PC-3 (cell line): ENCODE results near the gene WRNIP1. TPM values are rescaled to one million over a fixed set of nuclear protein-coding genes. Genes with fewer than 3 reads are reported as not detected.

Experiments used
- ATAC-seq: fragments of 200-7000 bp; cut with Tn5 transposase; 2 replicates; pipeline ENCODE4 v1.9.1; 2020; ENCODE audit warnings: mild to moderate bottlenecking, moderate library complexity
- BruUV-seq: library from RNA; stranded (reverse); fragments of 400-500 nt; replicated peaks from 2 replicates; lab custom pipeline; 2021; lab: Mats Ljungman, UMichigan
- CTCF ChIA-PET: fragments of 300-600 bp; sonication (Branson Sonifier 250); formaldehyde crosslinking; loops from one replicate; lab custom pipeline; 2022; ENCODE audit warnings: antibody characterized with exemption; lab: Charles Lee
- POLR2A ChIA-PET: fragments of 300-600 bp; sonication (Branson Sonifier 250); formaldehyde crosslinking; loops from one replicate; lab custom pipeline; 2022; ENCODE audit warnings: antibody characterized with exemption; ENCODE audit not compliant: unreplicated experiment; lab: Charles Lee
- DNase-seq: peaks from one replicate; pipeline ENCODE4 v3.0.0-alpha.2; 2015
- H2AFZ ChIP-seq: fragments of 300-600 bp; sonication (generic); 2 replicates; pipeline ENCODE4 v1.6.0; 2016; ENCODE audit warnings: antibody characterized with exemption, low read length
- H3F3A ChIP-seq: fragments of 300-600 bp; sonication (generic); one replicate; pipeline ENCODE4 v1.6.0; 2017; ENCODE audit warnings: antibody characterized with exemption, low read length, control low read depth, mild to moderate bottlenecking; ENCODE audit not compliant: unreplicated experiment
- H3K27ac ChIP-seq: fragments of 300-600 bp; sonication (generic); 2 replicates; pipeline ENCODE4 v1.5.1; 2016; ENCODE audit warnings: mild to moderate bottlenecking, low read length
- H3K27me3 ChIP-seq: fragments of 300-600 bp; sonication (generic); 2 replicates; pipeline ENCODE4 v1.6.1; 2016; ENCODE audit warnings: low read length, mixed read lengths
- H3K36me3 ChIP-seq: fragments of 300-600 bp; sonication (generic); 2 replicates; pipeline ENCODE4 v1.6.1; 2016; ENCODE audit warnings: low read depth, mixed run types, low read length, mixed read lengths
- H3K4me1 ChIP-seq: fragments of 300-600 bp; sonication (generic); 2 replicates; pipeline ENCODE4 v1.5.1; 2016; ENCODE audit warnings: low read length; ENCODE audit not compliant: insufficient read depth
- H3K4me2 ChIP-seq: fragments of 300-600 bp; sonication (generic); 2 replicates; pipeline ENCODE4 v1.6.0; 2016; ENCODE audit warnings: low read length
- H3K4me3 ChIP-seq: fragments of 300-600 bp; sonication (generic); 2 replicates; pipeline ENCODE4 v1.5.1; 2016; ENCODE audit warnings: mild to moderate bottlenecking, low read length, mixed read lengths
- H3K79me2 ChIP-seq: fragments of 300-600 bp; sonication (generic); 2 replicates; pipeline ENCODE4 v1.6.1; 2017; ENCODE audit warnings: low read length, mixed read lengths
- H3K9ac ChIP-seq: fragments of 300-600 bp; sonication (generic); 2 replicates; pipeline ENCODE4 v1.6.0; 2016; ENCODE audit warnings: mild to moderate bottlenecking, low read length
- H3K9me2 ChIP-seq: fragments of 300-600 bp; sonication (generic); replicated peaks from 2 replicates; pipeline ENCODE4 v1.6.1; 2016; ENCODE audit warnings: mixed run types, low read length, mixed read lengths
- H3K9me3 ChIP-seq: fragments of 300-600 bp; sonication (generic); 2 replicates; pipeline ENCODE4 v1.6.1; 2016; ENCODE audit warnings: low read length, mixed read lengths
- H4K20me1 ChIP-seq: fragments of 300-600 bp; sonication (generic); 2 replicates; pipeline ENCODE4 v1.6.1; 2016; ENCODE audit warnings: low read length, mixed read lengths
- EZH2 ChIP-seq: fragments of 300-600 bp; sonication (generic); IDR thresholded peaks from one replicate; pipeline ENCODE4 v1.6.1; 2017; ENCODE audit warnings: antibody characterized with exemption, mild to moderate bottlenecking, low read length; ENCODE audit not compliant: unreplicated experiment
- EZH2phosphoT487 ChIP-seq: fragments of 300-600 bp; sonication (generic); IDR thresholded peaks from 2 replicates; pipeline ENCODE4 v1.6.1; 2018; ENCODE audit warnings: mild to moderate bottlenecking, antibody characterized with exemption, low read length, borderline replicate concordance
- intact Hi-C: fragments of 100-400 bp; cut with micrococcal nuclease; formaldehyde crosslinking; loops from 2 replicates; pipeline ENCODE4 v1.9.0; 2023
- total RNA-seq: library from RNA; depleted of rRNA; stranded (reverse); fragments of >200 nt; gene quantifications from 2 replicates; pipeline ENCODE4 v1.2.3, GENCODE V29; 2014
- TF ChIP-seq, protein P1 (sequence below): fragments of 300-600 bp; sonication (generic); conservative IDR thresholded peaks from 2 replicates; pipeline ENCODE4 v1.5.1; 2017; ENCODE audit warnings: antibody characterized with exemption, low read depth, mild to moderate bottlenecking, low read length

WRNIP1 gene
- total RNA-seq, 1 experiment from 2014 or later, result 92.2 TPM

DNA sequence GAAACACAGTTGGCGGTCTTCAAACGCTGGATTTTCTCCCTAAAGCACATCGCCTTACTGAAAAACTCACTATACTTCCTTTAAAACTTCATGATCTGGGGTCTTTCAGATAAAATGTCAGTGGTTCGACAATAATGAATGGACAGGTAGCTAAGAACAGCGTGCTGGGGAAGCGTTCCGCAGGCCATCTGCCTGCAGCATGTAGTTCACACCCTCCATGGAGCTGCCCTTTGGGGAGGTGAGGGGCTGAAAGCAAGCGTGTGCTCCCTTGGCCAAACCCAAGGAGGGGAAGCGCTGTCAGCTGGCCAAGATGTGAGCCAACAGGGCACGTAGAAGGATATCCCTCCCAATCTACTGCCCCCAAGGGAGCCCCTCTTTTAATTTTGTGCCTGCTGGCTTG lies 35.3 kb upstream of the WRNIP1 start:
- BruUV-seq, result no TSS peak
- TF ChIP-seq EZH2phosphoT487 (no peak), EZH2 (no peak)
- TF ChIP-seq, protein P1, sequence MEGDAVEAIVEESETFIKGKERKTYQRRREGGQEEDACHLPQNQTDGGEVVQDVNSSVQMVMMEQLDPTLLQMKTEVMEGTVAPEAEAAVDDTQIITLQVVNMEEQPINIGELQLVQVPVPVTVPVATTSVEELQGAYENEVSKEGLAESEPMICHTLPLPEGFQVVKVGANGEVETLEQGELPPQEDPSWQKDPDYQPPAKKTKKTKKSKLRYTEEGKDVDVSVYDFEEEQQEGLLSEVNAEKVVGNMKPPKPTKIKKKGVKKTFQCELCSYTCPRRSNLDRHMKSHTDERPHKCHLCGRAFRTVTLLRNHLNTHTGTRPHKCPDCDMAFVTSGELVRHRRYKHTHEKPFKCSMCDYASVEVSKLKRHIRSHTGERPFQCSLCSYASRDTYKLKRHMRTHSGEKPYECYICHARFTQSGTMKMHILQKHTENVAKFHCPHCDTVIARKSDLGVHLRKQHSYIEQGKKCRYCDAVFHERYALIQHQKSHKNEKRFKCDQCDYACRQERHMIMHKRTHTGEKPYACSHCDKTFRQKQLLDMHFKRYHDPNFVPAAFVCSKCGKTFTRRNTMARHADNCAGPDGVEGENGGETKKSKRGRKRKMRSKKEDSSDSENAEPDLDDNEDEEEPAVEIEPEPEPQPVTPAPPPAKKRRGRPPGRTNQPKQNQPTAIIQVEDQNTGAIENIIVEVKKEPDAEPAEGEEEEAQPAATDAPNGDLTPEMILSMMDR, result no peak
- DNase-seq, result no peak
- Histone ChIP-seq H3F3A (no peaks in the 10 kb centered on the region), H3K27me3 (no peaks in the 10 kb centered on the region), H3K79me2 (no peaks in the 10 kb centered on the region), H3K4me2 (no peak overlapping the region), H3K9me2 (no peaks in the 10 kb centered on the region), H3K9me3 (no peaks in the 10 kb centered on the region), H3K4me1 (peaks cover 17% of the 10 kb centered on the region), H3K36me3 (no peaks in the 10 kb centered on the region), H3K27ac (no peak overlapping the region), H2AFZ (no peak overlapping the region), H3K9ac (no peak overlapping the region), H3K4me3 (no peak overlapping the region), H4K20me1 (no peaks in the 10 kb centered on the region)
- CTCF ChIA-PET, result no interaction called here
- intact Hi-C loops, result no loop called here
- no peak for ATAC-seq
- POLR2A ChIA-PET, result no interaction called here

DNA sequence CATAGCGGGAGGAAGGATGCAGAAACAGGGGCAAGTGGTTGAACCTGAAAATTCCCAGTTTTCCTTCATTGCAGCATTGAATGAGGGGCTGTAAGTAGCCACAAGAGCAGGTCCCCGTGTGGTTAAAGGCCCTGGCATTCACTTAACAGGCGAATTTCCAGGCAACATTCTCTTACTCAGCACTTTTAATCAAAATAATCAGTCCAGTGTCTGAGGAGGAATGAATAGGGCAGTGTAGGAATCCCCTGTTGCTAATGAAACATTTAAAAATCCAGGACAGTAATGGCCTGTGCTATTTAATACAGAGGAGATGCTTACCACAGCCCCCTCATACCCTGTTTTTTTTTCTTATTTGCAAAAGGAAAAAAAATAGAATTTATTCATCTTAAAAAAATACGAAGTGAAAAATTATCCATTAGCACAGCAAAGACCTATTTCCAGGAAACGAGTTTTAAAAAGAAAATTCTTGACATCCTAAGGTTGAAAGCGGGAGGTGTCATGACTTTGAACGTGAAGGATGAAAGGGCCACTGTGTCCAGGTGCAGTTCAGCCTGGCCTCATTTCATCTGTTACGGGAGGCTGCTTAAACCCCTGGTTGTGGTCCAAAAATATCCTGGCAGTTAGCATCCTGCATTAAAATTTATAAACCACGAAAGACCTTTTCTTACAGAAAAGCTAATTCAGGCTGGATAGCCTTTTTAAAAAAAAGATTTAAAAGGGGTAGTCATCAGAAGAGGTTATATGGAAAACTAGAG lies 34.7 kb upstream of the WRNIP1 start:
- Histone ChIP-seq H3K36me3 (no peaks in the 10 kb centered on the region), H3K9ac (no peak overlapping the region), H2AFZ (no peak overlapping the region), H3K27me3 (no peaks in the 10 kb centered on the region), H3K9me2 (no peaks in the 10 kb centered on the region), H3K27ac (no peak overlapping the region), H3K9me3 (no peaks in the 10 kb centered on the region), H3K4me2 (no peak overlapping the region), H3K4me1 (peaks cover 17% of the 10 kb centered on the region), H3F3A (no peaks in the 10 kb centered on the region), H3K79me2 (no peaks in the 10 kb centered on the region), H4K20me1 (no peaks in the 10 kb centered on the region), H3K4me3 (no peak overlapping the region)
- intact Hi-C loops, result no loop called here
- ATAC-seq, result no peak
- no peak for DNase-seq
- ChIA-PET CTCF (no interaction called here), POLR2A (no interaction called here)
- BruUV-seq, result no TSS peak
- no peak for TF ChIP-seq EZH2phosphoT487
- TF ChIP-seq, protein P1, result no peak
- no peak for TF ChIP-seq EZH2

DNA sequence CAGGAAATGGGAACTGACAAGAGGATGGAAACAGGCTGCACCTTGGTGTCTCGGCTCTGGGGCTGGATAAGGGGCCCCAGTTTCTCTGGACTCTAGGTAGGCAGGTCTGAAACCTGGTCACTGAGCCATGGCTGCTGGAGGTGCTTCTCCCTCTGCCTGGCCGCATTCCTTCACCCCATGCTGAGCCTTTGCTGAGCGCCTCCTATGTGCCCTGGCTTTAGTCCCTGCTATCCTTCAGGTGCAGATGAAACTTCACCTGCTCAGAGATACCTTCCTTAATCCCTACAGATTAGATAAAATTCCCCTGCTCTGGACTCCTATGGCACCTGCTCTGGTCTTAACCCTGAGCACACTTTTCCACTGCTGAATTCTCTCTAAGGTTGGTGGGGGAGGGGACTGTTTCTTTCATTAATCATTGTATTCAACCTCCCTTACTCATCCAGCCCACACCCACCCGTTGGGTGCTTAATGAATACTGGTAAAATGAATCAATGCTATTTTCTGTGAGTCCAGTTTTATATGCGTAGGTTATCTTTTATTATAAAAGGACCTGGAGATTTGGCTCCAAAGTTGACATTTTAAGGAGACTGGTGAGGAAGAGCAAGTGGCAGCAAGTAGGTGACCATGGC lies 33.8 kb upstream of the WRNIP1 start:
- ChIA-PET POLR2A (no interaction called here), CTCF (no interaction called here)
- H3K9ac ChIP-seq, result no peak overlapping the region
- H3K27me3 ChIP-seq, result no peaks in the 10 kb centered on the region
- no peaks in the 10 kb centered on the region for H3K9me2 ChIP-seq
- ATAC-seq, result peak; percentile 83
- peak overlapping the region; percentile 4 for H3K27ac ChIP-seq
- no peaks in the 10 kb centered on the region for H3K36me3 ChIP-seq
- H3K4me1 ChIP-seq, result peaks cover 17% of the 10 kb centered on the region
- TF ChIP-seq EZH2, result no peak
- TF ChIP-seq, protein P1, result no peak
- no peak for TF ChIP-seq EZH2phosphoT487
- intact Hi-C loops, result no loop called here
- no peak overlapping the region for H3K4me3 ChIP-seq
- H3F3A ChIP-seq, result no peaks in the 10 kb centered on the region
- no peaks in the 10 kb centered on the region for H4K20me1 ChIP-seq
- BruUV-seq, result no TSS peak
- peak overlapping the region; percentile 41 for H3K4me2 ChIP-seq
- H3K9me3 ChIP-seq, result no peaks in the 10 kb centered on the region
- peak; percentile 82 for DNase-seq
- H2AFZ ChIP-seq, result 0 out of 2 replicates have a peak overlapping the region, but pooled peaks have one; percentile 4
- no peaks in the 10 kb centered on the region for H3K79me2 ChIP-seq
